Dermis microvascular lymphatic vessel endothelial cell (primary cell): ENCODE measurements around the gene WDR7. TPM values are rescaled to one million over a fixed set of nuclear protein-coding genes. Genes with fewer than 3 reads are reported as not detected.

Experiments used
- DNase-seq, 2 donors: peaks; one replicate each; pipeline versions ENCODE4 v3.0.0 to v3.0.0-alpha.2; 2010; ENCODE audit warnings: low read depth in 2 of 2
- total RNA-seq: library from RNA; depleted of rRNA; stranded (reverse); fragments of >200 nt; gene quantifications from 2 replicates; pipeline ENCODE4 v1.2.1, GENCODE V29; 2014

WDR7 gene
- total RNA-seq, 1 donor from 2014 or later: 19.6 TPM

GRCh38 chr18:57077005-57077765, 426.0 kb downstream of the WDR7 start:
- no peak for DNase-seq

- no peak for DNase-seq
Observed at GRCh38 chr18:57077786-57078552, 426.8 kb downstream of the WDR7 start.

GRCh38 chr18:57078614-57079013, 427.5 kb downstream of the WDR7 start:
- DNase-seq: no peak

GRCh38 chr18:57080479-57080878, 429.3 kb downstream of the WDR7 start:
- no peak for DNase-seq

- DNase-seq: no peak
Observed at GRCh38 chr18:57081899-57082298, 430.7 kb downstream of the WDR7 start.

- DNase-seq: no peak
Observed at GRCh38 chr18:57083485-57083884, 432.3 kb downstream of the WDR7 start.

- DNase-seq: no peak
Observed at GRCh38 chr18:57084331-57085271, 433.4 kb downstream of the WDR7 start.

- no peak for DNase-seq
Observed at GRCh38 chr18:57085371-57085770, 434.2 kb downstream of the WDR7 start.

GRCh38 chr18:57086163-57086562, 435.0 kb downstream of the WDR7 start:
- DNase-seq: no peak

Other genes with a start within 250 kb of the WDR7 start
- 14.6 and 22.0 TPM in 2 replicates for gene TXNL1, start 12.8 kb upstream of the WDR7 start, total RNA-seq